D721Med (cell line): ENCODE data around the gene MTMR3.

Source experiments
- DNase-seq: peaks from one replicate; pipeline ENCODE4 v3.0.0; 2011; ENCODE audit warnings: low spot score; ENCODE audit not compliant: insufficient read length
- FAIRE-seq: peaks from 2 replicates; lab custom pipeline; 2011; peaks lifted over from hg19 to GRCh38; lab: Jason Lieb, UNC
- CTCF ChIP-seq: IDR thresholded peaks from 2 replicates; pipeline ENCODE4 v1.5.1; 2012; ENCODE audit warnings: mild to moderate bottlenecking, control low read depth; ENCODE audit not compliant: insufficient read depth; ENCODE audit errors: missing control alignments

Gene MTMR3

GRCh38 chr22:30024231-30024630 lies 141.3 kb downstream of the MTMR3 start:
- DNase-seq (no peak), FAIRE-seq (no peak)
- no peak for TF ChIP-seq CTCF

GRCh38 chr22:30025221-30025620 lies 142.2 kb downstream of the MTMR3 start:
- no peak for TF ChIP-seq CTCF
- no peak for DNase-seq
- no peak for FAIRE-seq

GRCh38 chr22:30026756-30027155 lies 143.8 kb downstream of the MTMR3 start:
- no peak for TF ChIP-seq CTCF
- FAIRE-seq = no peak
- no peak for DNase-seq

GRCh38 chr22:30027169-30027568 lies 144.2 kb downstream of the MTMR3 start:
- FAIRE-seq (no peak), DNase-seq (no peak)
- no peak for TF ChIP-seq CTCF

GRCh38 chr22:30027791-30028190 lies 144.8 kb downstream of the MTMR3 start:
- FAIRE-seq (no peak), DNase-seq (no peak)
- no peak for TF ChIP-seq CTCF

- FAIRE-seq (no peak), DNase-seq (no peak)
- TF ChIP-seq CTCF = no peak
Observed at GRCh38 chr22:30028731-30029130, 145.8 kb downstream of the MTMR3 start.

- no peak for FAIRE-seq
- TF ChIP-seq CTCF = no peak
- no peak for DNase-seq
Observed at GRCh38 chr22:30029512-30029911, 146.5 kb downstream of the MTMR3 start.
